Muscle of back (tissue), 13 donors: ENCODE results near the gene DNAJC22. TPM values are rescaled to one million over a fixed set of nuclear protein-coding genes. Genes with fewer than 3 reads are reported as not detected.
"Not testable (repeated sequence)": the region's sequence is repeated elsewhere in the genome, so short reads cannot be mapped to it uniquely, and the experiment has no call there.

Experiments used
- DNase-seq, 3 donors: peaks; one replicate each; pipeline versions ENCODE4 v3.0.0 to v3.0.0-alpha.2; 2013
- long read RNA-seq, 9 donors: transcript quantifications; one replicate each; lab custom pipeline, GENCODE V29; 2026
- polyA plus RNA-seq, 10 donors: library from polyadenylated mRNA; unstranded; fragments of 120-200 nt; gene quantifications; one replicate each; pipeline ENCODE4 v1.2.1, GENCODE V29; 2013; ENCODE audit not compliant: insufficient read length in 10 of 10

Gene DNAJC22
- polyA plus RNA-seq, result under 1 TPM in 8 of 10 donors, not detected in 2; 0.03 to 0.24 (median 0.16) TPM
- long read RNA-seq, donor 1, result 0 reads
- long read RNA-seq, donor 2, result 0 reads
- long read RNA-seq, donor 3, result 0 reads
- long read RNA-seq, donor 4, result 0 reads
- long read RNA-seq, donor 5, result 0 reads
- long read RNA-seq, donor 6, result 0 reads
- long read RNA-seq, donor 7, result 0 reads
- long read RNA-seq, donor 8, result 0 reads
- long read RNA-seq, donor 9, result 0 reads

DNA sequence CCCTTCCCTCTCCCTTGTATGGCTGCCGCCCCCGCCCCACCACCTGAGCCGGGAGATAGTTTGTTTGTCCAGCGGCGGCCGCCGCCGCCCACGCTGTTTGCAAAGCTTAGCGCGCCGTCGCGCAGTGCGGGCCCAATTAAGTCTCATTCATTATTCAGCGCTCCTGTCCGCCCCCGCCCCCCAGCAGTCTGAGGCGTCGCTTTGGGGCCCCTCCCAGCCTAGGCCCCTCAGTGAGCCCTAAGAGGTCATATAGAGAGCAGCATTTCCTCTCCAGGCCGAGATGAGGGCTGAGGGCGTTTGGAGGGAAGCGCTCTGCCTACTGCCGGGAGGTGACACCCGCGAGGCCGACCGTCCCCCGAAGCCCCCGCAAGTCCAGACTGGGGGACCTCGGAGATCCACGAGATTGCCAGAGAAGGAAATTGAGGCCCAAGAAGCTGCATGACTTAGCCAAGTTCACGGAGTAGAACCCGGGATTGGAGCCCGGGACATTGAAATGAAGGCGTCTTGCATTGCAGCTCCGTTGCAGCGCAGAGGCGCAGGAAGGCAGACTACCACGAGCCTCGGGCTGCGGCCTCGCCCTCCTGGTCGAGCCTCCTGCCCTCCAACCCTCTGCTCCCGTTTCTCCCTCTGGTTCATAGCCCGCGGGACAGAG, at the start of gene DNAJC22:
DNAJC22 (plus strand) TSS at position 230 of the 652 bp plus-strand sequence. CDS start 1,985 bp downstream, outside the sequence.
- peak in 1 of 3 donors; percentile 56 for DNase-seq

DNA sequence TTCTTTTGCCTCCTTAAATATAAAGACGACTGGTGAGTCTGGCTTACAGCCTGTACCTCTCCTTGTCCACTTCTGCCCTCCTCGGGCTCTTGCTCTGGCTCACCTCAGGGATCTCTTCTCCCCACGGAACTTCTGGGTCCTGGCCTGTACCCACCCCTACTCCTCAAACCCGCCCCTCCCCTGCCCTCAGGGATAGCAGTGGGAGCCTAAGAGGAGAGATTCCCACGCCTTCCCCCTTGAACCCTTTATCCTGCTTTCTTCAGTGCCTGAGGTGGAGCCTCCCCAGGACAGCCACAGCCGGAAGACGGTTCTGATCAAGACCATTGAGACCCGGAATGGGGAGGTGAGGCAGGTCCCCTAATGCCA, 49.0 kb upstream of the DNAJC22 start:
- DNase-seq, result no peak

DNA sequence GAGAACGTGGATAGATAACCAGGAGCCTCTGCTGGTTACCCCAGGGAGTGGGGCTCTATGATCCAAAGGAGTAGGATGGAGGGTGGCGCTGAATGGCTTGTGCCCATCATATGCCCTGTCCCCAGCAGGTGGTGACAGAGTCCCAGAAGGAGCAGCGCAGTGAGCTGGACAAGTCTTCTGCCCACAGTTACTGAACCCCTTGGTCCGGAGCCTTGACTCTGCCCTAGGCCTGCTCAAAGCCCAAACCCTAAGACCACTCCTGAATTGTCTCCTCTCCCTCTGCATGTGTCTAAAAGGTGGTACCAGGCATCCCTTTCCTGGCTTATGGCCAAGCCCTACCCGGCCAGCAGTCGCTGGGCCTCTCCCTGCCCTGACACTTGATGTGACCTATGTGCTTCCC, 48.5 kb upstream of the DNAJC22 start:
- DNase-seq, result no peak

DNA sequence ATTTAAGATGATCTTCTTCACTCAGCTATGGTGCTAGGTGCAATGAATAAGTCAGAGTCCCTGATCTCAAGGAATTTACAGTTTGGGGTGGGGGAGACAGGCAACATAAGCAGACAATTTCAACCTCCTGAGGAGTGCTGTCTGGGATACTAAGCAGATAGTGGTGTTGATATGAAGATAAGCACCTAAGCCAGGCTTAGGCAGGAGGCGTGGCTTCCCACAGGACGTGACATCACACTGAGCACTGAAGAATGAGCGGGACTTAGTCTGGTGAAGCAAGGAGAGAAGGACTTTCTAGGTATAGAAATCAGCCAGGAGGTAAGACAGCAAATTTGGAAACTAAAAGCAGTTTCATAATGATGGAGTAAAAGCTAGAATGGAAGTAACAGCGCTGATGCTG, 44.9 kb upstream of the DNAJC22 start:
- DNase-seq, result no peak

DNA sequence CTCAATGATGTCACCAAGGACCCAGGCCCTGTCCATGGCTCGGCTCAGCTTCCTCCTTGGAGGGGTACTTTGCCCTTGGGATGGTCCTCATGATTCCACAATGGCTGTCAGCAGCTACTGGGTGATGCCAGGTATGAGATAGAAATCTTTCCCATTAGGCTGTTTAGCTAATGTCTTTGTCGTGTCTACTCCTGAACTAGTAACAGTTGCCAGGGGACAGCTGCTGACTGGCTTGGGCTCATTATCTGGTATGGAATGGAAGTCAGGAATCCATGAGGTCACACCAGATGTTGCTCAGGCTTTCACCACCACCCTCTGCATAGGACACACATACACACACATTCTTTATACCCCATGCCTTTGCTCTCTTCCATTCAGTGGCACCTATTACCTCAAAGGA, 42.5 kb upstream of the DNAJC22 start:
- peak in 2 of 3 donors; percentile 27 to 48 for DNase-seq

DNA sequence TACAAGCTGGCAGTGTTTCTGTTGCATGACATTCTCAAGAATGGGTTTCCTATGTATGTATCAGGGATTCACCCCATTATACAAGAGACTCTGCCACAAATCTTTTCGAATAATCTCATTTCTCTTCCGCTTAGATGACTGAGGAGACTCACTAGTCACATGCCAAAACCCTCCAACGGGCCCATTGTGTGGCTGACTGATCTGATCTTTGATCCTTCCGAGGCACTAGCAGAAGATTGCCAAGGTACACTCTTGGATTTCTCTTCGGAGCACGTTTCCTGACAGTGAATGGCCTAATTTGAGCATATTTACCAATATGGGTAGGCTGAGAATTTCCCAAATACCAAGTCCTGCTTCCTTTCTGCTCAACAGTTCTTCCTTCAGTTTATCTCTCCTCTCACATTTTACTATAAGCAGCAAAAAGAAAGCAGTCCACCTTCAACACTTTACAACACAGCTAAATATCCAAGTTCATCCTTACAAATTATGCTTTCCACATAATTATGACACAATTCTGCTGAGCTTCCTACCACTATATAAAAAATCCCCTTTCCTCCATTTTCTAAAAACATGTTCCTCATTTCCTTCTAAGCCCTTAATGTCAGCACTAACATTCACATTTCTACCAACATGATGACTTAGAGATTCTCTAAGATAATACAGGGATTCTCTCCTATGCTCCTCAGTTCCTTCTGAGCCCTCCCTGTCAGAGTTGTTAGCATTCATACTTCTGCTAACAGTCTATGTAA, 40.8 kb upstream of the DNAJC22 start:
- no peak for DNase-seq

DNA sequence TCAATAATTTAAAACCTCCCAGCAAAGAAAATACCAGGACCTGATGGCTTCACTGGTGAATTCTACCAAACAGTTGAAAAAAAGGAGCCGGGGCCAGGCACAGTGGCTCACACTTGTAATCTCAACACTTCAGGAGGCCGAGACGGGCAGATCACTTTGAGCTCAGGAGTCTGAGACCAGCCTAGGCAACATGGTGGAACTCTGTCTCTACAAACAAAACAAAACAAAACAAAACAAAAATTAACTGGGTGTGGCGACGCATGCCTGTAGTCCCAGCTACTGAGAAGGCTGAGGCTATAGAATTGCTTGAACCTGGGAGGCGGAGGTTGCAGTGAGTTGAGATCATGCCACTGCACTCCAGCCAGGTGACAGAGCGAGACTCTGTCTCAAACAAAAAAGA, 37.3 kb upstream of the DNAJC22 start:
- no peak for DNase-seq

DNA sequence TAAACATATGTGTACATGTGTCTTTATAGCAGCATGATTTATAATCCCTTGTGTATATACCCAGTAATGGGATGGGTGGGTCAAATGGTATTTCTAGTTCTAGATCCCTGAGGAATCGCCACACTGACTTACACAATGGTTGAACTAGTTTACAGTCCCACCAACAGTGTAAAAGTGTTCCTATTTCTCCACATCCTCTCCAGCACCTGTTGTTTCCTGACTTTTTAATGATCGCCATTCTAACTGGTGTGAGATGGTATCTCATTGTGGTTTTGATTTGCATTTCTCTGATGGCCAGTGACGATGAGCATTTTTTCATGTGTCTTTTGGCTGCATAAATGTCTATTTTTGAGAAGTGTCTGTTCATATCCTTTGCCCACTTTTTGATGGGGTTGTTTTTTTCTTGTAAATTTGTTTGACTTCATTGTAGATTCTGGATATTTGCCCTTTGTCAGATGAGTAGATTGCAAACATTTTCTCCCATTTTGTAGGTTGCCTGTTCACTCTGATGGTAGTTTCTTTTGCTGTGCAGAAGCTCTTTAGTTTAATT, 36.2 kb upstream of the DNAJC22 start:
- DNase-seq, result not testable (repeated sequence)

DNA sequence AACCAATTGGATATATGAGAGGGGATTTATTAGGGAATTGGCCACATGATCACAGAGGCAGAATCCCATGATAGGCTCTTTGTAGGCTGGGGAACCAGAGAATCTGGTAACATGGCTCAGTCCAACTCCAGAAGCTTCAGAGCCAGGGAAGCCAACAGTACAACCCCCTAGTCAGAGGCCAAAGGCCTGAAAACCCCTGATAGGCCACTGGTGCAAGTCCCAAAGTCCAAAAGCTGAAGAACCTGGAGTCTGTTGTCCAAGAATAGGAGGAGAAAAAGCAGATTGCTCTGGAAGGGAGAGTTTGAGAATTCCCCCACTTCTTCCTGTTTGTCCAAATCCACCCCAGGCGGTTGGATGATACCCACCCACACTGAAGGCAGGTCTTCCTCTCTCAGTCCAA, 31.9 kb upstream of the DNAJC22 start:
- no peak for DNase-seq

DNA sequence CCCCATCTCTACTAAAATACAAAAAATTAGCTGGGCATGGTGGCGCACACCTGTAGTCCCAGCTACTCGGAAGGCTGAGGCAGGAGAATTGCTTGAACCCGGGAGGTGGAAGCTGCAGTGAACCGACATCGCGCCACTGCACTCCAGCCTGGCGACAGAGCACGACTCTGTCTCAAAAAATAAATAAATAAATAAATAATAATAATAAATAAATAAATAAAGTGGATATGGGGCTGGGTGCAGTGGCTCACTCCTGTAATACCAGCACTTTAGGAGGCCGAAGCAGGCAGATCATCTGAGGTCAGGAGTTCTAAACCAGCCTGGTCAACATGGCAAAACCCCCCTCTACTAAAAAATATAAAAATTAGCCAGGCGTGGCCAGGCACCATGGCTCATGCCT, 29.6 kb upstream of the DNAJC22 start:
- not testable (repeated sequence) for DNase-seq

DNA sequence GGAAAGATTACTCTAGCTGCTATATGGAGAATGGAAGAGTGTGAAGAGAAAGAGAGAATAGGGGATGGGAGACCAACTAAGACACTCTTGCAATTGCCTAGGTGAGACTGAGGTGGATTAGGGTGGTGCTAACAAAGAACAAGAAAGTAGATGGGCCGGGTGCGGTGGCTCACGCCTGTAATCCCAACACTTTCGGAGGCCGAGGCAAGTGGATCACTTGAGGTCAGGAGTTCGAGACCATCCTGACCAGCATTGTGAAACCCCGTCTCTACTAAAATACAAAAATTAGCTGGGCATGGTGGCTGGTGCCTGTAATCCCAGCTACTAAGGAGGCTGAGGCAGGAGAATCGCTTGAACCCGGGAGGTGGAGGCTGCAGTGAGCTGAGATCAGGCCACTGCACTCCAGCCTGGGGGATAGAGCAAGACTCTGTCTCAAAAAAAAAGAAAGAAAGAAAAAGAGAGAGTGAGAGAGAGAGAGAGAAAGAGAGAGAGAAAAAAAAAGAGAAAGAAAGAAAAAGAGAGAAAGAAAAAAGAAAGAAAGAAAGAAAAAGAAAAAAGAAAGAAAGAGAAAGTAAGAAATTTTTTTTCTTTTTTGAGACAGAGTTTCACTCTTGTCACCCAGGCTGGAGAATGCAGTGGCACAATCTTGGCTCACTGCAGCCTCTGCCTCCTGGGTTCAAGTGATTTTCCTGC, 26.1 kb upstream of the DNAJC22 start:
- not testable (repeated sequence) for DNase-seq

DNA sequence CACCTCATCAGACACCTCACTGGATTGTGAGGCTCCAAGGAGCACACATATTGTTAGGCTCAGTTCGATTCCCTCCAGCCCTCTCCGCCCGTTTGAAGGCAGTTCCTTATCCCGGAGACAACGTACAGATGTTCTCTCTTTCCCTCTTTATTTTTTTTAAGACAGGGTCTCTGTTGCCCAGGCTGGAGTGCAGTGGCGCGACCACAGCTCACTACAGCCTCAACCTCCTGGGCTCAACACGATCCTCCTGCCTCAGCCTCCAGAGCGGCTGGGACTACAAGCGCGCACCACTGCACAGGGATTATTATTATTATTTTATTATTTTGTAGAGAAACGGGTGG, 24.4 kb upstream of the DNAJC22 start:
- DNase-seq, result no peak

DNA sequence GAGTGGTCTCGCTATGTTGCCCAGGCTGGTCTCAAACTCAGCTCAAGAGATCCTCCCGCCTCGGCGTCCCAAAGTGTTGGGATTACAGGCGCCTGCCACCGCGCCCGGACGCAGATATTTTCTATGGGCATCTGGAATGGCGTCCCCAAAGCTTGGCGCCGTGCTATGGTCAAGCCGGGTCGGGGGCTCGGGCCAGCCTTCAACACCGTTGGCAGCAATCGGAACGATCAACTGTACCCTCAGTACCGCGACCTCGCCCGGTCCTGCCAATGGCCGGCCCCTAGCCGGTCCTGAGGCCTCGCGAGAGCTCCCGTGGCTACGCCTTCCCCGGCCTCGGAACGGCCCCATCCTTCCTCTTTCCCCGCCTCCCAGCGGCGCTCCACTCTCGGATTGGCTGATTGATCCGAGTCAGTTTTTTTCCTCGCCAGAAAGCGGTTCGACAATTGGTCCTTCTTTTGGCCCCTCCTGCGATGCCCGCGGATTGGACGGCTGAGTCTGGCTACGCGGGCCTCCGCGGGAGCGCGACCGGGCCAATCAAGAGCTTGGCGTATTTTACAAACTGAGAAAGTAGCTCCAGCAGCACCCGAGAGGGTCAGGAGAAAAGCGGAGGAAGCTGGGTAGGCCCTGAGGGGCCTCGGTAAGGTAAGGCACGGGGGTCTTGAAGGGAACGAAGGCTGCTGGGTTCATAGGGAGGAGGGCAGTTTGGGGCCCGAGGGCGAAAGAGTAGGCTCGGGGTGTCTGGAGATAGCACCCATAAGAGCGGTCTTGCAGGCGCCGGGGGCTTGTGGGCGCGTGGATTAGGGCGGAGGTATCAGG, 23.8 kb upstream of the DNAJC22 start, which contains the start of gene TROAP:
TROAP (plus strand) TSS at position 548 of the 816 bp plus-strand sequence. CDS start 354 bp downstream, outside the sequence.
- DNase-seq, result peak; percentile 99

DNA sequence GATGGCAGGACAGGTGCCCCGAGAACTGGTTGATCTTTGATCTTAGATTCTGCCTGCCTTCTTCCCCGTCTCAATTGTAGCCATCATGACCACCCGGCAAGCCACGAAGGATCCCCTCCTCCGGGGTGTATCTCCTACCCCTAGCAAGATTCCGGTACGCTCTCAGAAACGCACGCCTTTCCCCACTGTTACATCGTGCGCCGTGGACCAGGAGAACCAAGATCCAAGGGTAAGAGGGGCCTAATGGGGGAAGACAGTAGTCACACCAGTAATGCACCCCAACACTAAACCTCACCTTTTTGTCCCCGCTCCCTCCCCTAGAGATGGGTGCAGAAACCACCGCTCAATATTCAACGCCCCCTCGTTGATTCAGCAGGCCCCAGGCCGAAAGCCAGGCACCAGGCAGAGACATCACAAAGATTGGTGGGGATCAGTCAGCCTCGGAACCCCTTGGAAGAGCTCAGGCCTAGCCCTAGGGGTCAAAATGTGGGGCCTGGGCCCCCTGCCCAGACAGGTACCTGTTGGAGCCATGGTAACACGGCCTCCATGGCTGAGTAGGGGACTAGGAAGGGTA, 23.1 kb upstream of the DNAJC22 start:
- DNase-seq, result peak in 1 of 3 donors; percentile 7

DNA sequence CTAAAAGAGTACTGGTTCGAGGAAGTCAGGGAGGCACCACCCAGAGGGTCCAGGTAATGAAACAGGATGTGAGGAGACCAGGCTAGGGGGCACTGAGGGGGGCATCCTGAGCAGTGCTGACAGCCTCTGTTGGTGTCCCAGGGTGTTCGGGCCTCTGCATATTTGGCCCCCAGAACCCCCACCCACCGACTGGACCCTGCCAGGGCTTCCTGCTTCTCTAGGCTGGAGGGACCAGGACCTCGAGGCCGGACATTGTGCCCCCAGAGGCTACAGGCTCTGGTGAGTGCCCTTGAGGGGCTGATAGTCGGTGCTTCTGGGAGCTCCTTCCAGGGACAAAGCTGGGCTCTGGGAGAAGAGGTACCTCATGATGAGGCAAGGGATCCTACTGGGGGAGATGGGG, 21.1 kb upstream of the DNAJC22 start:
- no peak for DNase-seq

DNA sequence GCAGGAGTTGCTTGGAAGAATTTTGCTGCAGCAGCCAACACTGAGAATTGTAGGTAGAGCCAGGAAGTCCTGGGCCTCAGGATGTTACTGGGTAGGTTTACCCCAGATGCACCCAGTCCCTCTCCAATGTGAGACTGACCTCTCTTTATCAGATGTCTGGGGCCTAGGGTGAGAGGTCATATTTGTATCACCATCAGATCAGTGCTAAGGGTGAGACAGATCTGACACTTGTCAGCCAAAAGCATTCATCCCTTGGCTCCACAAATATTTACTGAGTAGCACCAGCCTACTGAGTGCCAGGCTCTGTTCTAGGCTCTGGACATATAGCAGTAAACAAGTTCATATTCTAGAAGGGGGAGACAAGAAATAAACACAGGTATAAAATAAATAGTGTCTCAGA, 19.3 kb upstream of the DNAJC22 start:
- DNase-seq, result no peak

DNA sequence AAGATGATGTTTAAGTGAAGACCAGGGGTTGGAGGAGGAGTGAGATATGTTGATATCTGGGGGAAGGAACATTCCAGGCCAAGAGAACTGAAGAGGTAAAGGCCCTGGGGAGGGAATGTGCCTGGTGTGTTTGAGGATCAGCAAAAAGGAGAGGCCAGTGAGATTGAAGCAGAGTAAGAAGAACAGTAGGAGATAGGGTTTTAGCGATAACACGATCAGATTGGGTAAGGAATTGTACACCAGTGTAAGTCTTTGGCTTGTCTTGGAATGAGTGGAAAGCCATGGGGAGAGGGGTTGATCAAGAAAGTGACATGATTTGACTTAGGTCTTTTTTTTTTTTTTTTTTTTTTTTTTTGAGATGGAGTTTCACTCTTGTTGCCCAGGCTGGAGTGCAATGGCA, 18.8 kb upstream of the DNAJC22 start:
- DNase-seq, result no peak

DNA sequence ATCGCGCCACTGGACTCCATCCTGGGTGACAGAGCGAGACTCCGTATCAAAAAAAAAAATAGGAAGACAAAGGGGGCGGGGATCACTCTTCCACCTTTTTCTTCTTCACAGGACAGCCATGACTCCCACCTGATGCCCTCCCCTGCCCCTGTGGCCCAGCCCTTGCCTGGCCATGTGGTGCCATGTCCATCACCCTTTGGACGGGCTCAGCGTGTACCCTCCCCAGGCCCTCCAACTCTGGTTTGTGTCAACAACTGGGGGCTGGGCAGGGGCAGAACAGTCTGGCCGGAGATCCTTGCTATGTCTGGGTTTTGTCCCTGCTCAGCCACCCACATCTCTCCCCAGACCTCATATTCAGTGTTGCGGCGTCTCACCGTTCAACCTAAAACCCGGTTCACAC, 17.9 kb upstream of the DNAJC22 start:
- no peak for DNase-seq

DNA sequence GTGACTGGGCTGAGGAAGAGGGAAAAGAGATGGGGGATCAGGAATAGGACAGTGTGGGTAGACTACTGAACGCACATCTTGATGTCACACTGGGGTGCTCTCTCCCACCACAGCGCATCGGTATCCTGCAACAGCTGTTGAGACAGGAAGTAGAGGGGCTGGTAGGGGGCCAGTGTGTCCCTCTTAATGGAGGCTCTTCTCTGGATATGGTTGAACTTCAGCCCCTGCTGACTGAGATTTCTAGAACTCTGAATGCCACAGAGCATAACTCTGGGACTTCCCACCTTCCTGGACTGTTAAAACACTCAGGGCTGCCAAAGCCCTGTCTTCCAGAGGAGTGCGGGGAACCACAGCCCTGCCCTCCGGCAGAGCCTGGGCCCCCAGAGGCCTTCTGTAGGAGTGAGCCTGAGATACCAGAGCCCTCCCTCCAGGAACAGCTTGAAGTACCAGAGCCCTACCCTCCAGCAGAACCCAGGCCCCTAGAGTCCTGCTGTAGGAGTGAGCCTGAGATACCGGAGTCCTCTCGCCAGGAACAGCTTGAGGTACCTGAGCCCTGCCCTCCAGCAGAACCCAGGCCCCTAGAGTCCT, 16.6 kb upstream of the DNAJC22 start:
- peak in 1 of 3 donors; percentile 6 for DNase-seq

DNA sequence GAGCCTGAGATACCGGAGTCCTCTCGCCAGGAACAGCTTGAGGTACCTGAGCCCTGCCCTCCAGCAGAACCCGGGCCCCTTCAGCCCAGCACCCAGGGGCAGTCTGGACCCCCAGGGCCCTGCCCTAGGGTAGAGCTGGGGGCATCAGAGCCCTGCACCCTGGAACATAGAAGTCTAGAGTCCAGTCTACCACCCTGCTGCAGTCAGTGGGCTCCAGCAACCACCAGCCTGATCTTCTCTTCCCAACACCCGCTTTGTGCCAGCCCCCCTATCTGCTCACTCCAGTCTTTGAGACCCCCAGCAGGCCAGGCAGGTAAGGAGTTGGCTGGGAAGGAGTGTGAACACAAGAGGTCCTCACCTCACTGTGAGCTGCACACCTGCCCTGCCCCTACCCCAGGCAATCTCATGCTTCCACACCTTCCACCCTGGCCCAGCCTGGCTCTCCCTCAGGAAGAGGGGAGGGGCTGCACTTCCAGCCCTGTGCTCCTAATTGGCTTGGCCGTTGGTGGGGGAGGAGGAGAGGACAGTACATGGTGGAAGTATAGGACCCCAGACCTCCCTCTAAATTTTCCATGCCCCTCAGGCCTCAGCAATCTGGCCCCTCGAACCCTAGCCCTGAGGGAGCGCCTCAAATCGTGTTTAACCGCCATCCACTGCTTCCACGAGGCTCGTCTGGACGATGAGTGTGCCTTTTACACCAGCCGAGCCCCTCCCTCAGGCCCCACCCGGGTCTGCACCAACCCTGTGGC, 15.9 kb upstream of the DNAJC22 start:
- no peak for DNase-seq
